ENCODE results near the gene DCDC1.

The DCDC1 gene

GRCh38 chr11:31109446-31109845 is 260.1 kb downstream of the DCDC1 start:
- H3K27me3 ChIP-seq (ENCODE audit: insufficient read depth, low read length): peaks cover 49% of the 10 kb centered on the region
- H3K4me3 ChIP-seq (ENCODE audit: low read depth, low read length): no peak overlapping the region
- no peak overlapping the region for H2AFZ ChIP-seq (ENCODE audit: low read length, unreplicated experiment)
- H3K79me2 ChIP-seq (ENCODE audit: control insufficient read depth, insufficient read depth, low read length, unreplicated experiment): no peaks in the 10 kb centered on the region
- no peaks in the 10 kb centered on the region for H3K36me3 ChIP-seq (ENCODE audit: insufficient read depth, low read length)
- no peak overlapping the region for H3K27ac ChIP-seq (ENCODE audit: low read depth, low read length)
- H3K4me1 ChIP-seq (ENCODE audit: control insufficient read depth, insufficient read depth, low read length, unreplicated experiment): no peaks in the 10 kb centered on the region

- Histone ChIP-seq H3K4me3 (ENCODE audit: low read depth, low read length) (no peak overlapping the region), H3K36me3 (ENCODE audit: insufficient read depth, low read length) (no peaks in the 10 kb centered on the region), H3K27me3 (ENCODE audit: insufficient read depth, low read length) (peaks cover 53% of the 10 kb centered on the region), H3K4me1 (ENCODE audit: control insufficient read depth, insufficient read depth, low read length, unreplicated experiment) (no peaks in the 10 kb centered on the region), H3K79me2 (ENCODE audit: control insufficient read depth, insufficient read depth, low read length, unreplicated experiment) (no peaks in the 10 kb centered on the region), H3K27ac (ENCODE audit: low read depth, low read length) (no peak overlapping the region), H2AFZ (ENCODE audit: low read length, unreplicated experiment) (no peak overlapping the region)
Observed at GRCh38 chr11:31107649-31108048, 261.9 kb downstream of the DCDC1 start.

- Histone ChIP-seq H3K4me1 (ENCODE audit: control insufficient read depth, insufficient read depth, low read length, unreplicated experiment) (no peaks in the 10 kb centered on the region), H3K36me3 (ENCODE audit: insufficient read depth, low read length) (no peaks in the 10 kb centered on the region), H3K27me3 (ENCODE audit: insufficient read depth, low read length) (peaks cover 48% of the 10 kb centered on the region), H2AFZ (ENCODE audit: low read length, unreplicated experiment) (no peak overlapping the region), H3K79me2 (ENCODE audit: control insufficient read depth, insufficient read depth, low read length, unreplicated experiment) (no peaks in the 10 kb centered on the region), H3K27ac (ENCODE audit: low read depth, low read length) (no peak overlapping the region), H3K4me3 (ENCODE audit: low read depth, low read length) (no peak overlapping the region)
Observed at GRCh38 chr11:31106968-31107576, 262.5 kb downstream of the DCDC1 start.

GRCh38 chr11:31106326-31106725 is 263.2 kb downstream of the DCDC1 start:
- no peak overlapping the region for H3K27ac ChIP-seq (ENCODE audit: low read depth, low read length)
- H3K79me2 ChIP-seq (ENCODE audit: control insufficient read depth, insufficient read depth, low read length, unreplicated experiment): no peaks in the 10 kb centered on the region
- H3K36me3 ChIP-seq (ENCODE audit: insufficient read depth, low read length): no peaks in the 10 kb centered on the region
- no peaks in the 10 kb centered on the region for H3K4me1 ChIP-seq (ENCODE audit: control insufficient read depth, insufficient read depth, low read length, unreplicated experiment)
- no peak overlapping the region for H2AFZ ChIP-seq (ENCODE audit: low read length, unreplicated experiment)
- no peak overlapping the region for H3K4me3 ChIP-seq (ENCODE audit: low read depth, low read length)
- H3K27me3 ChIP-seq (ENCODE audit: insufficient read depth, low read length): peaks cover 43% of the 10 kb centered on the region

- H2AFZ ChIP-seq (ENCODE audit: low read length, unreplicated experiment): no peak overlapping the region
- no peak overlapping the region for H3K4me3 ChIP-seq (ENCODE audit: low read depth, low read length)
- peaks cover 45% of the 10 kb centered on the region for H3K27me3 ChIP-seq (ENCODE audit: insufficient read depth, low read length)
- H3K4me1 ChIP-seq (ENCODE audit: control insufficient read depth, insufficient read depth, low read length, unreplicated experiment): no peaks in the 10 kb centered on the region
- no peaks in the 10 kb centered on the region for H3K36me3 ChIP-seq (ENCODE audit: insufficient read depth, low read length)
- no peak overlapping the region for H3K27ac ChIP-seq (ENCODE audit: low read depth, low read length)
- H3K79me2 ChIP-seq (ENCODE audit: control insufficient read depth, insufficient read depth, low read length, unreplicated experiment): no peaks in the 10 kb centered on the region
Observed at GRCh38 chr11:31102875-31103274, 266.7 kb downstream of the DCDC1 start.

- Histone ChIP-seq H3K4me3 (ENCODE audit: low read depth, low read length) (no peak overlapping the region), H2AFZ (ENCODE audit: low read length, unreplicated experiment) (no peak overlapping the region), H3K4me1 (ENCODE audit: control insufficient read depth, insufficient read depth, low read length, unreplicated experiment) (no peaks in the 10 kb centered on the region), H3K36me3 (ENCODE audit: insufficient read depth, low read length) (no peaks in the 10 kb centered on the region), H3K79me2 (ENCODE audit: control insufficient read depth, insufficient read depth, low read length, unreplicated experiment) (no peaks in the 10 kb centered on the region), H3K27ac (ENCODE audit: low read depth, low read length) (no peak overlapping the region), H3K27me3 (ENCODE audit: insufficient read depth, low read length) (peaks cover 44% of the 10 kb centered on the region)
Observed at GRCh38 chr11:31102316-31102715, 267.2 kb downstream of the DCDC1 start.

- Histone ChIP-seq H3K4me3 (ENCODE audit: low read depth, low read length) (no peak overlapping the region), H3K27ac (ENCODE audit: low read depth, low read length) (no peak overlapping the region), H3K27me3 (ENCODE audit: insufficient read depth, low read length) (peaks cover 27% of the 10 kb centered on the region), H3K36me3 (ENCODE audit: insufficient read depth, low read length) (no peaks in the 10 kb centered on the region), H2AFZ (ENCODE audit: low read length, unreplicated experiment) (no peak overlapping the region), H3K4me1 (ENCODE audit: control insufficient read depth, insufficient read depth, low read length, unreplicated experiment) (no peaks in the 10 kb centered on the region), H3K79me2 (ENCODE audit: control insufficient read depth, insufficient read depth, low read length, unreplicated experiment) (no peaks in the 10 kb centered on the region)
Observed at GRCh38 chr11:31096191-31096805, 273.2 kb downstream of the DCDC1 start.

GRCh38 chr11:31092638-31093037 is 276.9 kb downstream of the DCDC1 start:
- Histone ChIP-seq H3K27me3 (ENCODE audit: insufficient read depth, low read length) (peaks cover 3% of the 10 kb centered on the region; the same call in 1 of the 2 replicates), H3K4me1 (ENCODE audit: control insufficient read depth, insufficient read depth, low read length, unreplicated experiment) (no peaks in the 10 kb centered on the region), H3K27ac (ENCODE audit: low read depth, low read length) (no peak overlapping the region), H2AFZ (ENCODE audit: low read length, unreplicated experiment) (no peak overlapping the region), H3K79me2 (ENCODE audit: control insufficient read depth, insufficient read depth, low read length, unreplicated experiment) (no peaks in the 10 kb centered on the region), H3K36me3 (ENCODE audit: insufficient read depth, low read length) (no peaks in the 10 kb centered on the region), H3K4me3 (ENCODE audit: low read depth, low read length) (no peak overlapping the region)

- Histone ChIP-seq H3K4me3 (ENCODE audit: low read depth, low read length) (no peak overlapping the region), H3K79me2 (ENCODE audit: control insufficient read depth, insufficient read depth, low read length, unreplicated experiment) (no peaks in the 10 kb centered on the region), H2AFZ (ENCODE audit: low read length, unreplicated experiment) (no peak overlapping the region), H3K27me3 (ENCODE audit: insufficient read depth, low read length) (no peaks in the 10 kb centered on the region), H3K36me3 (ENCODE audit: insufficient read depth, low read length) (no peaks in the 10 kb centered on the region), H3K27ac (ENCODE audit: low read depth, low read length) (no peak overlapping the region), H3K4me1 (ENCODE audit: control insufficient read depth, insufficient read depth, low read length, unreplicated experiment) (no peaks in the 10 kb centered on the region)
Observed at GRCh38 chr11:31089117-31089516, 280.4 kb downstream of the DCDC1 start.

GRCh38 chr11:31069447-31070205 is 299.9 kb downstream of the DCDC1 start:
- H3K4me3 ChIP-seq (ENCODE audit: low read depth, low read length): no peak overlapping the region
- H3K4me1 ChIP-seq (ENCODE audit: control insufficient read depth, insufficient read depth, low read length, unreplicated experiment): no peaks in the 10 kb centered on the region
- no peaks in the 10 kb centered on the region for H3K36me3 ChIP-seq (ENCODE audit: insufficient read depth, low read length)
- H3K79me2 ChIP-seq (ENCODE audit: control insufficient read depth, insufficient read depth, low read length, unreplicated experiment): no peaks in the 10 kb centered on the region
- H3K27ac ChIP-seq (ENCODE audit: low read depth, low read length): no peak overlapping the region
- no peak overlapping the region for H2AFZ ChIP-seq (ENCODE audit: low read length, unreplicated experiment)
- no peaks in the 10 kb centered on the region for H3K27me3 ChIP-seq (ENCODE audit: insufficient read depth, low read length)

- no peaks in the 10 kb centered on the region for H3K79me2 ChIP-seq (ENCODE audit: control insufficient read depth, insufficient read depth, low read length, unreplicated experiment)
- H3K27ac ChIP-seq (ENCODE audit: low read depth, low read length): no peak overlapping the region
- H3K4me1 ChIP-seq (ENCODE audit: control insufficient read depth, insufficient read depth, low read length, unreplicated experiment): no peaks in the 10 kb centered on the region
- H3K36me3 ChIP-seq (ENCODE audit: insufficient read depth, low read length): no peaks in the 10 kb centered on the region
- no peaks in the 10 kb centered on the region for H3K27me3 ChIP-seq (ENCODE audit: insufficient read depth, low read length)
- H3K4me3 ChIP-seq (ENCODE audit: low read depth, low read length): no peak overlapping the region
- no peak overlapping the region for H2AFZ ChIP-seq (ENCODE audit: low read length, unreplicated experiment)
Observed at GRCh38 chr11:31060880-31061279, 308.7 kb downstream of the DCDC1 start.
